ENCODE measurements around the gene CCDC69. TPM values are rescaled to one million over a fixed set of nuclear protein-coding genes. Genes with fewer than 3 reads are reported as not detected.

The CCDC69 gene
- total and polyA plus RNA-seq, 2 of the 8 experiments (the other 6 are each of a cell fraction or from before 2014, with no cell fraction given): 8.4 to 10.8 TPM

- no peak overlapping the region for H3K27ac ChIP-seq (ENCODE audit: low read depth, low read length)
- H3K56ac ChIP-seq (replicated peaks; ENCODE audit: insufficient read length, low read depth, low read length): no peak overlapping the region
- H3K23me2 ChIP-seq (ENCODE audit: low read depth, low read length): no peaks in the 10 kb centered on the region
- ChIA-PET CTCF (ENCODE audit: partially characterized antibody) (interaction anchor here (1.6 to 39.8 kb wide), 4 partner anchors 17 to 99 kb away, joined by 5 to 810 read pairs (median 32); partner anchors contain the start of gene ANXA6), POLR2A (ENCODE audit: partially characterized antibody) (no interaction called here)
- H3K27me3 ChIP-seq (replicated peaks in 1 of 4; ENCODE audit: control insufficient read depth in 3 of 4, extremely low read depth in 1 of 4, insufficient read depth in 3 of 4, low read length in 3 of 4): no peaks in the 10 kb centered on the region; a peak in 1 of 7 replicates
- no peak overlapping the region for H4K5ac ChIP-seq (ENCODE audit: insufficient read length, low read depth, low read length)
- no peak overlapping the region for H3K14ac ChIP-seq (ENCODE audit: insufficient read length)
- no peak overlapping the region for H3K23ac ChIP-seq (ENCODE audit: insufficient read length)
- no peak overlapping the region for H2AK5ac ChIP-seq (ENCODE audit: low read depth, low read length)
- H3K9ac ChIP-seq (replicated peaks in 1 of 4; ENCODE audit: extremely low read depth in 1 of 4, low read depth in 3 of 4, low read length in 3 of 4): no peak overlapping the region
- H3K79me1 ChIP-seq (ENCODE audit: low read depth, low read length): no peaks in the 10 kb centered on the region; the same call in none of the 2 replicates
- no peak overlapping the region for H3K4me2 ChIP-seq (ENCODE audit: insufficient read depth in 1 of 2, low read depth in 2 of 2, low read length in 2 of 2)
- no peak overlapping the region for H3K18ac ChIP-seq (ENCODE audit: extremely low read depth, low read length)
- peaks cover 0 to 2% of the 10 kb centered on the region in 2 experiments for H4K20me1 ChIP-seq (replicated peaks in 1 of 2; ENCODE audit: control insufficient read depth in 1 of 2, insufficient read depth in 2 of 2, low read length in 2 of 2)
- 91% methylated on average over 4 of the region's 4 CpGs; no CpG with 5 or more reads in 1 of the 2 experiments for WGBS, 2 experiments (ENCODE audit: extremely low coverage in 1 of 2, insufficient coverage in 1 of 2, insufficient read length in 1 of 2, insufficient replicate concordance in 2 of 2, low coverage in 1 of 2, low lambda C conversion rate in 2 of 2, missing lambda C conversion rate in 1 of 2)
- FAIRE-seq (no peak), DNase-seq (ENCODE audit: low read depth in 1 of 2, low spot score in 2 of 2) (no peak)
- no peak overlapping the region for H2BK15ac ChIP-seq (ENCODE audit: low read length)
- H2BK12ac ChIP-seq (ENCODE audit: low read depth, low read length): no peak overlapping the region
- no peak overlapping the region for H3K4ac ChIP-seq (replicated peaks; ENCODE audit: insufficient read length, low read depth, low read length)
- H2AFZ ChIP-seq (ENCODE audit: low read length): no peak overlapping the region
- H3K4me3 ChIP-seq (ENCODE audit: extremely low read depth in 1 of 4, insufficient read depth in 2 of 4, low read depth in 3 of 4, low read length in 4 of 4): no peak overlapping the region
- no peak overlapping the region for H4K91ac ChIP-seq (replicated peaks; ENCODE audit: insufficient read length, low read length)
- no peak overlapping the region for H2BK5ac ChIP-seq (ENCODE audit: low read depth, low read length)
- no peaks in the 10 kb centered on the region for H3K79me2 ChIP-seq (ENCODE audit: control insufficient read depth in 1 of 2, insufficient read depth in 2 of 2, low read length in 2 of 2)
- TF ChIP-seq POLR2AphosphoS5 (IDR thresholded peaks at IDR 0.05; ENCODE audit: low read depth, low read length) (no peak), E2F6 (IDR thresholded peaks at IDR 0.05) (no peak), GABPA (IDR thresholded peaks at IDR 0.05; ENCODE audit: borderline replicate concordance, insufficient read depth, low read length) (no peak)
- H3K36me3 ChIP-seq (ENCODE audit: control insufficient read depth in 2 of 4, insufficient read depth in 4 of 4, low read length in 3 of 4): peaks cover 0 to 3% (median 0%) of the 10 kb centered on the region in 4 experiments; a peak in 1 of 8 replicates
- no peaks in the 10 kb centered on the region for H3K9me3 ChIP-seq (ENCODE audit: insufficient read depth in 2 of 2, low read depth in 1 of 2, low read length in 1 of 2)
- H2BK120ac ChIP-seq (replicated peaks; ENCODE audit: low read depth, low read length): no peak overlapping the region
- peaks cover 0 to 9% (median 4%) of the 10 kb centered on the region in 4 experiments; a peak in 5 of 7 replicates for H3K4me1 ChIP-seq (replicated peaks in 1 of 4; ENCODE audit: control insufficient read depth in 3 of 4, insufficient read depth in 4 of 4, low read length in 3 of 4)
- no peak overlapping the region for H4K8ac ChIP-seq (ENCODE audit: extremely low read depth, insufficient read depth, low read length)
- H2BK20ac ChIP-seq (ENCODE audit: low read length): no peak overlapping the region
Observed at GRCh38 chr5:151147033-151147432, 76.9 kb downstream of the CCDC69 start.
